ENCODE results near the gene PRKCSH.
"Not testable (repeated sequence)": the region's sequence is repeated elsewhere in the genome, so short reads cannot be mapped to it uniquely, and the experiment has no call there.

Gene PRKCSH

GRCh38 chr19:11435057-11435832 is at the start of gene PRKCSH, which contains the start of gene ODAD3:
TSS of gene PRKCSH (plus strand) at chr19:11435635. CDS start at chr19:11436118, 483 bp downstream.
TSS of gene ODAD3 (minus strand) at chr19:11435121. CDS start at chr19:11435016, 105 bp downstream.
- in situ Hi-C loops (cut with HindIII; ENCODE audit: low sequenced_read_pairs), result no loop called here

- in situ Hi-C loops (cut with HindIII; ENCODE audit: low sequenced_read_pairs), result no loop called here
Measured at GRCh38 chr19:11387162-11388034, 48.0 kb upstream of the PRKCSH start.

GRCh38 chr19:11390359-11390758 is 45.1 kb upstream of the PRKCSH start:
- in situ Hi-C loops (cut with HindIII; ENCODE audit: low sequenced_read_pairs), result no loop called here

- in situ Hi-C loops (cut with HindIII; ENCODE audit: low sequenced_read_pairs), result no loop called here
Measured at GRCh38 chr19:11390933-11391680, 44.3 kb upstream of the PRKCSH start.

GRCh38 chr19:11397089-11397610 is 38.3 kb upstream of the PRKCSH start:
- in situ Hi-C loops (cut with HindIII; ENCODE audit: low sequenced_read_pairs), result no loop called here

GRCh38 chr19:11399667-11400066 is 35.8 kb upstream of the PRKCSH start:
- in situ Hi-C loops (cut with HindIII; ENCODE audit: low sequenced_read_pairs), result no loop called here

- in situ Hi-C loops (cut with HindIII; ENCODE audit: low sequenced_read_pairs), result no loop called here
Measured at GRCh38 chr19:11400798-11401197, 34.6 kb upstream of the PRKCSH start.

- in situ Hi-C loops (cut with HindIII; ENCODE audit: low sequenced_read_pairs), result no loop called here
Measured at GRCh38 chr19:11401808-11402543, 33.5 kb upstream of the PRKCSH start.

GRCh38 chr19:11404588-11405222 is 30.7 kb upstream of the PRKCSH start:
- in situ Hi-C loops (cut with HindIII; ENCODE audit: low sequenced_read_pairs), result no loop called here

- in situ Hi-C loops (cut with HindIII; ENCODE audit: low sequenced_read_pairs), result no loop called here
Measured at GRCh38 chr19:11405846-11406643, 29.4 kb upstream of the PRKCSH start.

GRCh38 chr19:11406703-11407236 is 28.7 kb upstream of the PRKCSH start:
- in situ Hi-C loops (cut with HindIII; ENCODE audit: low sequenced_read_pairs), result not testable (repeated sequence)

- in situ Hi-C loops (cut with HindIII; ENCODE audit: low sequenced_read_pairs), result no loop called here
Measured at GRCh38 chr19:11408591-11408990, 26.8 kb upstream of the PRKCSH start.

- in situ Hi-C loops (cut with HindIII; ENCODE audit: low sequenced_read_pairs), result no loop called here
Measured at GRCh38 chr19:11410682-11411081, 24.8 kb upstream of the PRKCSH start.

- in situ Hi-C loops (cut with HindIII; ENCODE audit: low sequenced_read_pairs), result no loop called here
Measured at GRCh38 chr19:11414544-11414943, 20.9 kb upstream of the PRKCSH start.

- in situ Hi-C loops (cut with HindIII; ENCODE audit: low sequenced_read_pairs), result no loop called here
Measured at GRCh38 chr19:11416346-11417052, 18.9 kb upstream of the PRKCSH start.

GRCh38 chr19:11418094-11418548 is 17.3 kb upstream of the PRKCSH start:
- in situ Hi-C loops (cut with HindIII; ENCODE audit: low sequenced_read_pairs), result no loop called here

- in situ Hi-C loops (cut with HindIII; ENCODE audit: low sequenced_read_pairs), result no loop called here
Measured at GRCh38 chr19:11418549-11419506, 16.6 kb upstream of the PRKCSH start, which contains the start of gene RGL3. TSS of gene RGL3 (minus strand) at chr19:11419314. CDS start at chr19:11419278, 36 bp downstream.
